MCF 10A (cell line): ENCODE measurements around the gene DIP2A. TPM values are rescaled to one million over a fixed set of nuclear protein-coding genes. Genes with fewer than 3 reads are reported as not detected.

ENCODE experiments used
- BruUV-seq: library from RNA; stranded (reverse); fragments of 400-500 nt; replicated peaks from 2 replicates; lab custom pipeline; 2021; lab: Mats Ljungman, UMichigan
- CTCF ChIA-PET: fragments of 300-600 bp; sonication (Branson Sonifier 250); formaldehyde crosslinking; extraction: SDS; loops from one replicate; lab custom pipeline; 2021; ENCODE audit warnings: antibody characterized with exemption, inconsistent platforms; lab: Yijun Ruan, JAX
- POLR2A ChIA-PET: fragments of 300-600, 350-650 bp; sonication (Branson Sonifier 250); formaldehyde crosslinking; extraction: SDS; loops from one replicate; lab custom pipeline; 2020; ENCODE audit warnings: antibody characterized with exemption, inconsistent platforms; lab: Yijun Ruan, JAX
- DNase-seq: peaks from one replicate; pipeline ENCODE4 v3.0.0-alpha.2; 2018; ENCODE audit not compliant: unreplicated experiment
- H3K27ac Mint-ChIP-seq: one replicate; pipeline ENCODE4 v1.8.0; 2022; ENCODE audit warnings: mild to moderate bottlenecking, low read depth, mixed read lengths; ENCODE audit not compliant: unreplicated experiment
- H3K27me3 Mint-ChIP-seq: one replicate; pipeline ENCODE4 v1.8.0; 2022; ENCODE audit warnings: mixed read lengths; ENCODE audit not compliant: insufficient read depth, unreplicated experiment
- H3K36me3 Mint-ChIP-seq: one replicate; pipeline ENCODE4 v1.8.0; 2022; ENCODE audit warnings: mild to moderate bottlenecking, moderate library complexity, mixed read lengths; ENCODE audit not compliant: insufficient read depth, unreplicated experiment
- H3K4me1 Mint-ChIP-seq: one replicate; pipeline ENCODE4 v1.8.0; 2022; ENCODE audit warnings: mixed read lengths; ENCODE audit not compliant: insufficient read depth, unreplicated experiment
- H3K4me3 Mint-ChIP-seq: one replicate; pipeline ENCODE4 v1.8.0; 2022; ENCODE audit warnings: mild to moderate bottlenecking, moderate library complexity, mixed read lengths; ENCODE audit not compliant: unreplicated experiment
- H3K9me3 Mint-ChIP-seq: one replicate; pipeline ENCODE4 v1.8.0; 2022; ENCODE audit warnings: mixed read lengths; ENCODE audit not compliant: unreplicated experiment
- CTCF ChIP-seq: fragments of 200-600 bp; IDR thresholded peaks from one replicate; pipeline ENCODE4 v1.8.0; 2022; ENCODE audit warnings: antibody characterized with exemption, mild to moderate bottlenecking; ENCODE audit not compliant: unreplicated experiment
- intact Hi-C: fragments of 100-400 bp; cut with micrococcal nuclease; formaldehyde crosslinking; loops from 2 replicates; pipeline ENCODE4 v1.14.1; 2022
- total RNA-seq: library from RNA; stranded (reverse); gene quantifications from 2 replicates; pipeline ENCODE4 v1.2.3, GENCODE V29; 2022

The DIP2A gene
- total RNA-seq, 1 experiment from 2014 or later = 39.6 TPM

- TF ChIP-seq CTCF = no peak
- POLR2A ChIA-PET = interaction anchor here (0.6 kb wide), 2 partner anchors 18 to 224 kb away, joined by 4 to 6 read pairs; no protein-coding TSS in a partner anchor
- no peaks in the 10 kb centered on the region for H3K9me3 Mint-ChIP-seq
- no peak overlapping the region for H3K27ac Mint-ChIP-seq
- no peak for DNase-seq
- BruUV-seq = no TSS peak
- H3K36me3 Mint-ChIP-seq = peaks cover 76% of the 10 kb centered on the region
- H3K4me1 Mint-ChIP-seq = no peaks in the 10 kb centered on the region
- H3K27me3 Mint-ChIP-seq = no peaks in the 10 kb centered on the region
- intact Hi-C loops = no loop called here
- CTCF ChIA-PET = no interaction called here
- no peak overlapping the region for H3K4me3 Mint-ChIP-seq
Observed at GRCh38 chr21:46414965-46415275, 43.8 kb upstream of the DIP2A start.

DNA sequence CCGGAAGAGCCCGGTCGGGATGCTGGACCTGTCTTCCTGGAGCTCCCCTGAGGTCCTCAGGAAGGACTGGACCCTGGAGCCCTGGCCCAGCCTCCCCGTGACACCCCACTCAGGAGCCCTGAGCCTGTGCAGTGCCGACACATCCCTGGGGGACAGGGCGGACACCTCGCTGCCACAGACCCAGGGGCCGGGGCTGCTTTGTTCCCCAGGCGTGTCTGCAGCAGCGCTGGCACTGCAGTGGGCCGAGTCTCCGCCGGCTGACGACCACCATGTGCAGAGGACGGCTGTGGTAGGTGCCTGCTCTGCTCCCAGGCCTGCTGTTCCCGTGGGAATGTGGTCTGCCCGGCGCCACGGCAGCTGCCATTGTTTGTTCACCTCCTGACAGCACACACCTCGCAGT lies 42.1 kb upstream of the DIP2A start:
- no TSS peak for BruUV-seq

DNA sequence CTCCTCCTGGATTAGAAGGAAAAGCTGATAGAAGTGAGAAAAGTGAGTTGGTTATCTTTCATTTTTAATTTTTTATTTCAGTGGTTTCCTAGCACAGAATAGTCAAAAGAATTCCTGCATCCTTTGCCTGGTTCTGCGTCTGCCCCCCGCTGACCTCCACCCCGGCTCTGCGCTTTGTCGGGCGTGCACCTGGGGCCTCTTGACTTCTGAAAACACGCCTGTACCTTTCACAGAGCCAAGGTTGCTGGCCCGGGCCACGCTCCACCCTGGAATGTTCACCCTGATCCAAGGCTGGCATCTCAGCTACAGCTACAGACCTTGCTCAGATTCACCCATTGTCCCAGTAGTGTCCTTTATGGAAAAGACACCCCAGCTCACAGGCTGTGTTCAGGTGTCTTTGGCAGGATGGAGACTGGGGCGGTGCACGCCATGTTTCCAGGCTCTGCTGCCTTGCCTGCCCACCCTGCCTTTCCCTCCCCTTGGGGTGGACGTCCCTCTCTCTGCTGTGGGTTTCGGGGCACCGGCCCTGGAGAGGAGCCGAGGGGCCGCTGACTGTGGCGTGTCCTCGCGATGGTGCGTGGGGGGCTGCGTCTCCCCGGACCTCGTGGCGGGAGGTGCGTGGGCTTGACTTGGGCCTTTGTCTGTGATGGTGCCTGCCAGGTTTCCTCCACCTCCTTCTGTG lies 40.3 kb upstream of the DIP2A start:
- H3K9me3 Mint-ChIP-seq = no peaks in the 10 kb centered on the region
- no TSS peak for BruUV-seq
- ChIA-PET POLR2A (no interaction called here), CTCF (interaction anchor here (0.6 kb wide), 1 partner anchor 14 kb away, joined by 3 read pairs; no protein-coding TSS in a partner anchor)
- no peaks in the 10 kb centered on the region for H3K4me1 Mint-ChIP-seq
- H3K4me3 Mint-ChIP-seq = no peak overlapping the region
- intact Hi-C loops = no loop called here
- no peaks in the 10 kb centered on the region for H3K27me3 Mint-ChIP-seq
- no peak overlapping the region for H3K27ac Mint-ChIP-seq
- no peak for TF ChIP-seq CTCF
- peaks cover 77% of the 10 kb centered on the region for H3K36me3 Mint-ChIP-seq
- no peak for DNase-seq

More for the DNA sequence above, 42.1 kb upstream of the DIP2A start:
- Mint-ChIP-seq H3K27ac (no peak overlapping the region), H3K36me3 (peaks cover 79% of the 10 kb centered on the region), H3K4me1 (no peaks in the 10 kb centered on the region), H3K9me3 (no peaks in the 10 kb centered on the region), H3K4me3 (no peak overlapping the region), H3K27me3 (no peaks in the 10 kb centered on the region)
- ChIA-PET POLR2A (no interaction called here), CTCF (no interaction called here)
- TF ChIP-seq CTCF = no peak
- intact Hi-C loops = no loop called here
- no peak for DNase-seq

- DNase-seq = no peak
- intact Hi-C loops = no loop called here
- BruUV-seq = no TSS peak
- CTCF ChIA-PET = no interaction called here
- Mint-ChIP-seq H3K9me3 (no peaks in the 10 kb centered on the region), H3K36me3 (peaks cover 67% of the 10 kb centered on the region), H3K27ac (no peak overlapping the region), H3K27me3 (no peaks in the 10 kb centered on the region), H3K4me3 (no peak overlapping the region), H3K4me1 (no peaks in the 10 kb centered on the region)
- no peak for TF ChIP-seq CTCF
- POLR2A ChIA-PET = interaction anchor here (0.7 kb wide), 2 partner anchors 13 to 27 kb away, joined by 3 read pairs; no protein-coding TSS in a partner anchor
Observed at GRCh38 chr21:46420241-46421190, 38.2 kb upstream of the DIP2A start.
